HG03442 (cell line): ENCODE results near the gene KLRC2.
"Not testable (repeated sequence)": the region's sequence is repeated elsewhere in the genome, so short reads cannot be mapped to it uniquely, and the experiment has no call there.

Experiments used
- ATAC-seq: cut with Tn5 transposase; IDR thresholded peaks from one replicate; pipeline ENCODE4 v1.9.1; 2021; ENCODE audit warnings: mild to moderate bottlenecking, moderate library complexity; ENCODE audit not compliant: unreplicated experiment

Gene KLRC2

GRCh38 chr12:10435816-10436215 lies at the start of gene KLRC2:
Gene KLRC2 (minus strand): TSS chr12:10436010. CDS start chr12:10435986, 24 bp downstream.
- not testable (repeated sequence) for ATAC-seq

- ATAC-seq, result not testable (repeated sequence)
Observed at GRCh38 chr12:10481901-10482300, 46.1 kb upstream of the KLRC2 start.

- ATAC-seq, result not testable (repeated sequence)
Observed at GRCh38 chr12:10472808-10473207, 37.0 kb upstream of the KLRC2 start.

GRCh38 chr12:10469701-10470100 lies 33.9 kb upstream of the KLRC2 start:
- ATAC-seq, result no peak

- ATAC-seq, result no peak
Observed at GRCh38 chr12:10466311-10466710, 30.5 kb upstream of the KLRC2 start.

- no peak for ATAC-seq
Observed at GRCh38 chr12:10457760-10458159, 21.9 kb upstream of the KLRC2 start.

GRCh38 chr12:10456856-10457255 lies 21.0 kb upstream of the KLRC2 start:
- ATAC-seq, result no peak

- ATAC-seq, result no peak
Observed at GRCh38 chr12:10455766-10456165, 20.0 kb upstream of the KLRC2 start.

- ATAC-seq, result no peak
Observed at GRCh38 chr12:10454531-10454930, 18.7 kb upstream of the KLRC2 start.

GRCh38 chr12:10453156-10453555 lies 17.3 kb upstream of the KLRC2 start, which contains the start of gene KLRC1:
Gene KLRC1 (minus strand): TSS chr12:10453377. CDS start chr12:10451156, 2,221 bp downstream.
- ATAC-seq, result no peak

- ATAC-seq, result no peak
Observed at GRCh38 chr12:10448236-10448635, 12.4 kb upstream of the KLRC2 start.

- ATAC-seq, result not testable (repeated sequence)
Observed at GRCh38 chr12:10446052-10446451, 10.2 kb upstream of the KLRC2 start.

GRCh38 chr12:10441144-10441543 lies 5.3 kb upstream of the KLRC2 start:
- not testable (repeated sequence) for ATAC-seq

GRCh38 chr12:10439608-10440274 lies 3.9 kb upstream of the KLRC2 start:
- ATAC-seq, result not testable (repeated sequence)

- not testable (repeated sequence) for ATAC-seq
Observed at GRCh38 chr12:10437601-10438000, 1.8 kb upstream of the KLRC2 start.

- not testable (repeated sequence) for ATAC-seq
Observed at GRCh38 chr12:10430623-10431022, 5.2 kb downstream of the KLRC2 start.

- not testable (repeated sequence) for ATAC-seq
Observed at GRCh38 chr12:10425938-10426337, 9.9 kb downstream of the KLRC2 start.

GRCh38 chr12:10424260-10424899 lies 11.4 kb downstream of the KLRC2 start:
- ATAC-seq, result not testable (repeated sequence)

GRCh38 chr12:10422159-10422558 lies 13.7 kb downstream of the KLRC2 start:
- ATAC-seq, result not testable (repeated sequence)

GRCh38 chr12:10420334-10420733 lies 15.5 kb downstream of the KLRC2 start, which contains the start of gene KLRC3:
Gene KLRC3 (minus strand): TSS chr12:10420595. CDS start chr12:10420550, 45 bp downstream.
- ATAC-seq, result not testable (repeated sequence)

GRCh38 chr12:10409392-10409791 lies 26.4 kb downstream of the KLRC2 start, which contains the start of gene KLRC4:
Gene KLRC4 (minus strand): TSS chr12:10409757. CDS start chr12:10409575, 182 bp downstream.
- ATAC-seq, result no peak

- no peak for ATAC-seq
Observed at GRCh38 chr12:10408842-10409241, 27.0 kb downstream of the KLRC2 start.
